Kidney epithelial cell (primary cell): Measurements from ENCODE around the gene FOXQ1. TPM values are rescaled to one million over a fixed set of nuclear protein-coding genes. Genes with fewer than 3 reads are reported as not detected.
A peak's percentile ranks its signal among the peaks of the same experiment; 100 is the strongest.

Experiments used
- DNase-seq: peaks from one replicate; pipeline ENCODE4 v3.0.0-alpha.2; 2010; ENCODE audit warnings: low read depth
- H3K27me3 ChIP-seq: 2 replicates; pipeline ENCODE4 v1.6.0; 2011; ENCODE audit warnings: low read length; ENCODE audit not compliant: control insufficient read depth, insufficient read depth
- H3K36me3 ChIP-seq: 2 replicates; pipeline ENCODE4 v1.5.1; 2011; ENCODE audit warnings: low read length; ENCODE audit not compliant: control insufficient read depth, insufficient read depth
- H3K4me3 ChIP-seq: 2 replicates; pipeline ENCODE4 v1.5.1; 2011; ENCODE audit warnings: low read depth, mild to moderate bottlenecking, control low read depth, low read length
- total RNA-seq: library from RNA; depleted of rRNA; stranded (reverse); fragments of >200 nt; gene quantifications from 2 replicates; pipeline ENCODE4 v1.2.3, GENCODE V29; 2015
- TF ChIP-seq, protein P1 (sequence below): IDR thresholded peaks from 2 replicates; pipeline ENCODE4 v1.5.1; 2011; ENCODE audit warnings: mild to moderate bottlenecking, moderate library complexity, low read length, control low read depth, inconsistent platforms; ENCODE audit not compliant: insufficient read depth, poor library complexity, severe bottlenecking

FOXQ1 gene
- total RNA-seq, 1 donor from 2014 or later: 6.9 TPM

DNA sequence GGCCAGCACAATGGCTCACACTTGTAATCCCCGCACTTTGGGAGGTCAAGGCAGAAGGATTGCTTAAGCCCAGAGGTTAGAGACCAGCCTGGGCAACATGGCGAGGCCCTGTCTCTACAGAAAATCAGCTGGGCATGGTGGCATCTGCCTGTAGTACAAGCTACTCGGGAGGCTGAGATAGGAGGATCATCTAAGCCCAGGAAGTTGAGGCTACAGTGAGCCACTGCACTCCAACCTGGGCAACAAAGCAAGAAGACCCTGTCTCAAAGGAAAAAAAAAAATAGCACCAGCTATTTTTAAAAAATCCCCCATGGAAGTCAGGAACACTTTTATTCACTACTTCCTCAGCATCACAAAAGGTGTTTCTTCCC is 45.2 kb upstream of the FOXQ1 start:
- H3K36me3 ChIP-seq: no peaks in the 10 kb centered on the region
- TF ChIP-seq, protein P1, sequence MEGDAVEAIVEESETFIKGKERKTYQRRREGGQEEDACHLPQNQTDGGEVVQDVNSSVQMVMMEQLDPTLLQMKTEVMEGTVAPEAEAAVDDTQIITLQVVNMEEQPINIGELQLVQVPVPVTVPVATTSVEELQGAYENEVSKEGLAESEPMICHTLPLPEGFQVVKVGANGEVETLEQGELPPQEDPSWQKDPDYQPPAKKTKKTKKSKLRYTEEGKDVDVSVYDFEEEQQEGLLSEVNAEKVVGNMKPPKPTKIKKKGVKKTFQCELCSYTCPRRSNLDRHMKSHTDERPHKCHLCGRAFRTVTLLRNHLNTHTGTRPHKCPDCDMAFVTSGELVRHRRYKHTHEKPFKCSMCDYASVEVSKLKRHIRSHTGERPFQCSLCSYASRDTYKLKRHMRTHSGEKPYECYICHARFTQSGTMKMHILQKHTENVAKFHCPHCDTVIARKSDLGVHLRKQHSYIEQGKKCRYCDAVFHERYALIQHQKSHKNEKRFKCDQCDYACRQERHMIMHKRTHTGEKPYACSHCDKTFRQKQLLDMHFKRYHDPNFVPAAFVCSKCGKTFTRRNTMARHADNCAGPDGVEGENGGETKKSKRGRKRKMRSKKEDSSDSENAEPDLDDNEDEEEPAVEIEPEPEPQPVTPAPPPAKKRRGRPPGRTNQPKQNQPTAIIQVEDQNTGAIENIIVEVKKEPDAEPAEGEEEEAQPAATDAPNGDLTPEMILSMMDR: no peak
- no peak overlapping the region for H3K4me3 ChIP-seq
- DNase-seq: no peak
- H3K27me3 ChIP-seq: no peaks in the 10 kb centered on the region

DNA sequence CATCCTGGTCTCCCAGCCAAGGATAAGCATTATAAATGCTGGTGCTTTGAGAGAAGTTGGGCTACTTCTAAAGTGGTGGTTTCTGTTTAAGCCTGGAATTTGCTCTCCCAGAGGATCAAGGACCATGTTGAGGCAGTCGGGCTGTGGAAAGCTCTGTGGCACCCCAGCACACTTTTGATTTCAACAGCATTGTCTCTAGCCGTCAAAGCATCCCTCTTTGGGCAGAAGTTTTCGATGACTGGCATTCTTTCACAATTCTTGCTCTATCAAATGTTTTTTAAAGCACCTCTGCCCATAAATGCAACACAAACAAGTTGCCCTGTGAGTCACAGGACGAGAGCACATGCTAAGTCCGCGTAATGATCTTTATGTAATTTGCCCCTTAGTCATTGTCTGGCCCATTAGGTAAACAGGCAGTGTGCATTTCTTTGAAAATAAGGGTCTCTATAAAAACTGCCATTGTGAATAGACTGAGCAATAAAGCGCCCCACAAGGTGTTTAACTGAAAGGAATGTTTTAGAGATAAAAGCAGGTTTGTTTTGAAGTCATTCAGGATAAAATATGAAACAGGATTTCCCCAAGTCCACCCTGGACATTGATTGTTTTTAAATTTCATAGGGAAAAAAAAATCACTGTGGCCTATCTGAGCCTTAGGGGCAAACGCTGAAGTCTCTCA is 44.7 kb upstream of the FOXQ1 start:
- peak; percentile 38 for DNase-seq

DNA sequence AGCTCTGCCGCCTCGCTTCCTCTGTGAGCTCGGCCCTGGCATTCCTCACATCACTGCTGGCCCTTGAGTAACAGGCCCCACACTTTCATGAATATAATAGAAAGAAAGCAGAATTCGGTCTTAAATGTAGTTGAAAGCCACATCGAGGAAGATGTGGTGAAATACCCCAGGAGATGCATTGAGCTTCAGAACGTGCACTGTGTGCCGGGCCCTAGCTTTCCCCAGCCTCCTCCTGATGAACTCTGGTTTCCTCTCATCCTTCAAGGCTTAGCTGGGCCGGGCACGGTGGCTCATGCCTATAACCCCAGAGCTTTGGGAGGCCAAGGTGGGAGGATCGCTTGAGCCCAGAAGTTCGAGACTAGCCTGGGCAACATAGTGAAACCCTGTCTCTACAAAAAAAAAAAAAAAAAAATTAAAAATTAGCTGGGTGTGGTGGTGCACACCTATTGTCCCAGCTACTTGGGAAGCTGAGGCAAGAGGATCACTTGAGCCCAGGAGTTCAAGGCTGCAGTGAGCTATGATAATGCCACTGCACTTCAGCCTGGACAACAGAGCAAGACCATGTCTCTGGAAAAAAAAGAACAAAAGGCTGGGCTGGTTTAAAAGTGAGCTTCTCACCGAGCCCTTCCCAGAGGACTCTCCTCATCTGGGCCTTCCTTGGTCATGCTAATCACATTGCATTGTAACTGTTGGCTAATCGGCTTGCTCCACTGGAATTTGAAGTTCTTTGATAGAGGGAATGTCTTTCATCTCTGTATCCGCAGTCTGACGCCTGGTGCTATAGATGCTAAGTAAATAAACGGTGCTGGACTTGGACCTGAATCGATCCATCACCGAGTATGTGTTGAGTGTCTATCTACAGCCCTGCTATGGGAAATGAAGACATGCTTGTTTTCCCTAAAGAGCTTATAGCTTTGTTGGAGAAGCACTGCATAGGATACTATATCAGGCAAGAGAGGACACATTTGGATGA is 43.8 kb upstream of the FOXQ1 start:
- Histone ChIP-seq H3K36me3 (no peaks in the 10 kb centered on the region), H3K27me3 (no peaks in the 10 kb centered on the region), H3K4me3 (no peak overlapping the region)
- TF ChIP-seq, protein P1: no peak
- DNase-seq: no peak

More for the DNA sequence above, 44.7 kb upstream of the FOXQ1 start:
- TF ChIP-seq, protein P1: no peak
- H3K27me3 ChIP-seq: no peaks in the 10 kb centered on the region
- no peak overlapping the region for H3K4me3 ChIP-seq
- H3K36me3 ChIP-seq: no peaks in the 10 kb centered on the region

DNA sequence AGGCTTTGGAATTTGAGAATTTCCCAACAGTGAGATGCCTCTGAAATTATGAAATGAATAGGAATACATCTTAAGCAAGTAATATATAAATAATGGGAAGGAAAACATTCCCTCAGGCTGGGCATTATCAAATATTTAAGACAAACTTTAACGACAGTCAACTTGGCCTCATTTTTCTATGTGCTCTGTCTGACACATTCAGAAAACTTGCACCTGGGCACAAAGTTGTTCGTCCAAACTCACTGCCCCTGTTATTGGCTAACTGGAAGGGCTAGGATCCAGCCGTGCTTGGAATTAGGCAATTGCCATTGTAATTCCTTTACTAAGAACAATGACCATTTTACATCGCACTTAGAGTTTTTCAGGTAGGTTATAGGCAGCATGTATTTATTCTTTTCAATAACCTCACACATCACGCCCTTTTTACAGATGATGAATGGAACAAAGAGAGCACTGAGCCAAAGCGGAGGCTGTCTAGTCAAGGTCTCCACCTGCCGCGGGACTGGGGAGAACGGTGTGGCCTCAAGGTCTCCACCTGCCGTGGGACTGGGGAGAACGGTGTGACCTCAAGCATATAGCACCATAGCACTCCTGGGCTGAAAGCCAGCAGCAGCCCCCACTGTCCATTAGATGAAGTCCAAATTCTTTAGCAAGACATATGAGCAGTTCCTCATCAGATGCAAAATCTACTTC is 40.7 kb upstream of the FOXQ1 start:
- H3K4me3 ChIP-seq: no peak overlapping the region
- no peaks in the 10 kb centered on the region for H3K36me3 ChIP-seq
- TF ChIP-seq, protein P1: no peak
- DNase-seq: no peak
- H3K27me3 ChIP-seq: no peaks in the 10 kb centered on the region

DNA sequence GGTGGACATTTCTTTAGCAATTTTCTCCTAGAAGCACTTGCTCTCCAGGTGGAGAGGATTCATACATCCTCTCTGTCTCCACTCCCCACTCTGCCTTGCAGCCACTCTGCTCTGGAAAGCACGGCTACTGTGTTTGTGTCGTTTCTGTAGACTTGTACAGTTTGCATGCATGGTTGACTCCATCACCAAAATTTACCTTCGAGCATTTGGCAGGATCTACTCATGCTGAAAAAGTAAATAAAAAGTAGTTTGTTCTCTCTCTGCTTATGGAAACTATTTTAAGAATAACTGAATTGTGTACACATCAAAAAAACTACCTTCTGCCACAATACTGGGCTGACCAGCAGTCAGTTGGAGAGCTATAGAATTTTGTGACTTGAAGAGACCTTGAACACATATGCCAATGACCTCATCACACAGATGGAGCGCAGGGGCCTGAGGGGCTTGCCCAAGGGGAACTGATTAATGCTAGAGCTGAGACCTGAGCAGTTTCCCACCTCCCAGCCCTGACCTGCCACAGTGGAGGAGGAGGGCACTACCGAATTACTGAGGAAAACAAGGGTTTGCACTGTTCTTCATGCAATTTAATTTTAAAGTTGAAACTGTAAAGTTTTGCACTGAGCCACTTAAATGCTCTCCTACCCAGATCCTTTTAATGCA is 33.7 kb upstream of the FOXQ1 start:
- no peak for DNase-seq
- TF ChIP-seq, protein P1: no peak
- no peak overlapping the region for H3K4me3 ChIP-seq

More for the DNA sequence above, 33.7 kb upstream of the FOXQ1 start:
- Histone ChIP-seq H3K27me3 (no peaks in the 10 kb centered on the region), H3K36me3 (no peaks in the 10 kb centered on the region)
